ENCODE measurements around the gene RGS18.
"Not testable (repeated sequence)": the region's sequence is repeated elsewhere in the genome, so short reads cannot be mapped to it uniquely, and the experiment has no call there.

The RGS18 gene

GRCh38 chr1:192224846-192225245 is 66.6 kb downstream of the RGS18 start:
- no peak for TF ChIP-seq CTCF (IDR thresholded peaks at IDR 0.05)
- DNase-seq (ENCODE audit: low spot score), result no peak
- Histone ChIP-seq H3K4me3 (no peak overlapping the region), H3K27ac (no peak overlapping the region)

GRCh38 chr1:192225266-192225665 is 67.0 kb downstream of the RGS18 start:
- no peak for DNase-seq (ENCODE audit: low spot score)
- no peak for TF ChIP-seq CTCF (IDR thresholded peaks at IDR 0.05)

GRCh38 chr1:192225703-192226102 is 67.4 kb downstream of the RGS18 start:
- no peak for TF ChIP-seq CTCF (IDR thresholded peaks at IDR 0.05)
- no peak for DNase-seq (ENCODE audit: low spot score)
- Histone ChIP-seq H3K27ac (no peak overlapping the region), H3K4me3 (no peak overlapping the region)

More at GRCh38 chr1:192225266-192225665, 67.0 kb downstream of the RGS18 start:
- H3K27ac ChIP-seq, result no peak overlapping the region
- H3K4me3 ChIP-seq, result no peak overlapping the region

GRCh38 chr1:192227330-192227729 is 69.1 kb downstream of the RGS18 start:
- TF ChIP-seq CTCF (IDR thresholded peaks at IDR 0.05), result no peak
- H3K4me3 ChIP-seq, result no peak overlapping the region
- no peak for DNase-seq (ENCODE audit: low spot score)
- no peak overlapping the region for H3K27ac ChIP-seq

- H3K4me3 ChIP-seq; H3K27ac ChIP-seq; DNase-seq (ENCODE audit: low spot score): not testable (repeated sequence)
Observed at GRCh38 chr1:192227980-192228379, 69.7 kb downstream of the RGS18 start.

GRCh38 chr1:192232817-192233417 is 74.7 kb downstream of the RGS18 start:
- no peak overlapping the region for H3K27ac ChIP-seq
- H3K4me3 ChIP-seq, result no peak overlapping the region
- no peak for TF ChIP-seq CTCF (IDR thresholded peaks at IDR 0.05)
- no peak for DNase-seq (ENCODE audit: low spot score)

- no peak for TF ChIP-seq CTCF (IDR thresholded peaks at IDR 0.05)
- Histone ChIP-seq H3K27ac (no peak overlapping the region), H3K4me3 (no peak overlapping the region)
- no peak for DNase-seq (ENCODE audit: low spot score)
Observed at GRCh38 chr1:192235127-192235526, 76.9 kb downstream of the RGS18 start.

All from coronary artery (tissue), 2 donors.